GM18858 (cell line): Measurements from ENCODE around the gene SULT1C2.

Source experiments
- ATAC-seq: cut with Tn5 transposase; IDR thresholded peaks from one replicate; pipeline ENCODE4 v1.9.1; 2021; ENCODE audit not compliant: unreplicated experiment

Gene SULT1C2

GRCh38 chr2:108287169-108287568, 1.5 kb upstream of the SULT1C2 start:
- ATAC-seq: no peak

- ATAC-seq: no peak
These were observed 5.2 kb downstream of the SULT1C2 start for GRCh38 chr2:108293850-108294249.

- no peak for ATAC-seq
These were observed 8.9 kb downstream of the SULT1C2 start for GRCh38 chr2:108297436-108298141.

GRCh38 chr2:108301558-108301957, 12.9 kb downstream of the SULT1C2 start:
- ATAC-seq: no peak

- peak; percentile 54 for ATAC-seq
These were observed 16.3 kb downstream of the SULT1C2 start for GRCh38 chr2:108304975-108305374.

- ATAC-seq: no peak
These were observed 17.2 kb downstream of the SULT1C2 start for GRCh38 chr2:108305901-108306300.

GRCh38 chr2:108309903-108310302, 21.2 kb downstream of the SULT1C2 start:
- ATAC-seq: no peak

GRCh38 chr2:108314586-108315296, 26.0 kb downstream of the SULT1C2 start:
- no peak for ATAC-seq

GRCh38 chr2:108315444-108315934, 26.8 kb downstream of the SULT1C2 start:
- no peak for ATAC-seq

- no peak for ATAC-seq
These were observed 27.3 kb downstream of the SULT1C2 start for GRCh38 chr2:108316033-108316432.

- no peak for ATAC-seq
These were observed 28.0 kb downstream of the SULT1C2 start for GRCh38 chr2:108316461-108317258.

GRCh38 chr2:108320326-108320922, 31.7 kb downstream of the SULT1C2 start:
- ATAC-seq: no peak

- no peak for ATAC-seq
These were observed 34.9 kb downstream of the SULT1C2 start for GRCh38 chr2:108323619-108324018.

- no peak for ATAC-seq
These were observed 36.0 kb downstream of the SULT1C2 start for GRCh38 chr2:108324531-108325255.

- ATAC-seq: no peak
These were observed 37.1 kb downstream of the SULT1C2 start for GRCh38 chr2:108325756-108326155.

GRCh38 chr2:108329771-108330170, 41.1 kb downstream of the SULT1C2 start:
- ATAC-seq: no peak

GRCh38 chr2:108330979-108331378, 42.3 kb downstream of the SULT1C2 start:
- ATAC-seq: no peak

GRCh38 chr2:108345951-108346350, 57.3 kb downstream of the SULT1C2 start:
- ATAC-seq: no peak

- no peak for ATAC-seq
These were observed 58.1 kb downstream of the SULT1C2 start for GRCh38 chr2:108346827-108347226.

- ATAC-seq: no peak
These were observed 59.1 kb downstream of the SULT1C2 start for GRCh38 chr2:108347786-108348185.
